HuH-7 (cell line): ENCODE measurements around the gene CAPZB.
"Not testable (repeated sequence)": the region's sequence is repeated elsewhere in the genome, so short reads cannot be mapped to it uniquely, and the experiment has no call there.

Experiments
- DNase-seq: peaks from one replicate; pipeline ENCODE4 v3.0.0; 2011; ENCODE audit warnings: low spot score

Gene CAPZB

GRCh38 chr1:19485362-19486187 is at the start of gene CAPZB:
TSS of gene CAPZB (minus strand) at chr1:19485539. CDS start at chr1:19485438, 101 bp downstream.
- peak; percentile 96 for DNase-seq

- DNase-seq: no peak
Observed at GRCh38 chr1:19534281-19534680, 48.9 kb upstream of the CAPZB start.

GRCh38 chr1:19533626-19534025 is 48.3 kb upstream of the CAPZB start:
- DNase-seq: no peak

- DNase-seq: no peak
Observed at GRCh38 chr1:19532519-19532918, 47.2 kb upstream of the CAPZB start.

GRCh38 chr1:19529664-19530063 is 44.3 kb upstream of the CAPZB start:
- no peak for DNase-seq

- DNase-seq: no peak
Observed at GRCh38 chr1:19528438-19528837, 43.1 kb upstream of the CAPZB start.

- DNase-seq: no peak
Observed at GRCh38 chr1:19525607-19526545, 40.5 kb upstream of the CAPZB start.

GRCh38 chr1:19524791-19525190 is 39.5 kb upstream of the CAPZB start:
- DNase-seq: no peak

- not testable (repeated sequence) for DNase-seq
Observed at GRCh38 chr1:19522570-19522969, 37.2 kb upstream of the CAPZB start.

GRCh38 chr1:19521411-19521810 is 36.1 kb upstream of the CAPZB start:
- DNase-seq: no peak

GRCh38 chr1:19517017-19517416 is 31.7 kb upstream of the CAPZB start:
- no peak for DNase-seq

- DNase-seq: no peak
Observed at GRCh38 chr1:19515201-19515600, 29.9 kb upstream of the CAPZB start.

- DNase-seq: no peak
Observed at GRCh38 chr1:19514391-19514831, 29.1 kb upstream of the CAPZB start.

- no peak for DNase-seq
Observed at GRCh38 chr1:19512545-19512944, 27.2 kb upstream of the CAPZB start.

GRCh38 chr1:19511116-19511515 is 25.8 kb upstream of the CAPZB start:
- no peak for DNase-seq

- DNase-seq: not testable (repeated sequence)
Observed at GRCh38 chr1:19509647-19510046, 24.3 kb upstream of the CAPZB start.

GRCh38 chr1:19507516-19507915 is 22.2 kb upstream of the CAPZB start:
- DNase-seq: no peak

- no peak for DNase-seq
Observed at GRCh38 chr1:19505693-19506457, 20.5 kb upstream of the CAPZB start.

- DNase-seq: no peak
Observed at GRCh38 chr1:19504796-19505692, 19.7 kb upstream of the CAPZB start.

GRCh38 chr1:19502284-19502683 is 16.9 kb upstream of the CAPZB start:
- DNase-seq: not testable (repeated sequence)

- DNase-seq: not testable (repeated sequence)
Observed at GRCh38 chr1:19499887-19500286, 14.5 kb upstream of the CAPZB start.
